H1 (cell line): ENCODE data around the gene PRRX2. TPM values are rescaled to one million over a fixed set of nuclear protein-coding genes. Genes with fewer than 3 reads are reported as not detected.

Source experiments
- CTCF ChIA-PET: fragments of 300-600 bp; sonication (Branson Sonifier 250); formaldehyde crosslinking; loops from one replicate; lab custom pipeline; 2021; ENCODE audit not compliant: partially characterized antibody; lab: Charles Lee
- POLR2A ChIA-PET: fragments of 300-600 bp; sonication (Branson Sonifier 250); formaldehyde crosslinking; loops from one replicate; lab custom pipeline; 2021; ENCODE audit warnings: inconsistent platforms; ENCODE audit not compliant: partially characterized antibody; lab: Charles Lee
- DNase-seq, 2 experiments: peaks; one replicate each; pipeline versions ENCODE4 v3.0.0 to v3.0.0-alpha.2; 2010 to 2022; ENCODE audit warnings: low spot score in 2 of 2, low read depth in 1 of 2, mixed read lengths in 1 of 2
- FAIRE-seq: peaks from 2 replicates; lab custom pipeline; 2011; peaks lifted over from hg19 to GRCh38; lab: Jason Lieb, UNC
- H2AFZ ChIP-seq: 2 replicates; pipeline ENCODE4 v1.8.1; 2012; ENCODE audit warnings: low read length, inconsistent platforms
- H2AK5ac ChIP-seq: 2 replicates; pipeline ENCODE4 v1.6.1; 2013; ENCODE audit warnings: low read depth, low read length
- H2BK120ac ChIP-seq: replicated peaks from 2 replicates; pipeline ENCODE3; 2013; ENCODE audit warnings: low read depth, low read length, inconsistent platforms
- H2BK12ac ChIP-seq: 2 replicates; pipeline ENCODE4 v1.6.1; 2013; ENCODE audit warnings: low read depth, low read length
- H2BK15ac ChIP-seq: 2 replicates; pipeline ENCODE4 v1.6.1; 2013; ENCODE audit warnings: low read length
- H2BK20ac ChIP-seq: 2 replicates; pipeline ENCODE4 v1.6.1; 2013; ENCODE audit warnings: low read length
- H2BK5ac ChIP-seq: 2 replicates; pipeline ENCODE4 v1.6.1; 2013; ENCODE audit warnings: low read depth, low read length
- H3K14ac ChIP-seq: 2 replicates; pipeline ENCODE4 v1.6.1; 2013; ENCODE audit warnings: inconsistent platforms; ENCODE audit not compliant: insufficient read length
- H3K18ac ChIP-seq: 2 replicates; pipeline ENCODE4 v1.6.1; 2013; ENCODE audit warnings: low read length; ENCODE audit errors: extremely low read depth
- H3K23ac ChIP-seq: 2 replicates; pipeline ENCODE4 v1.6.1; 2013; ENCODE audit warnings: inconsistent platforms; ENCODE audit not compliant: insufficient read length
- H3K23me2 ChIP-seq: 2 replicates; pipeline ENCODE4 v1.6.1; 2013; ENCODE audit warnings: low read depth, low read length
- H3K27ac ChIP-seq: 2 replicates; pipeline ENCODE4 v1.6.1; 2011; ENCODE audit warnings: low read depth, low read length, inconsistent platforms
- H3K27me3 ChIP-seq, 4 experiments: replicated peaks in 1 of 4; 1 replicate in 1 of 4; 2 replicates in 3 of 4; pipeline versions ENCODE4 v1.6.1 to v1.8.1; 2011 to 2013; ENCODE audit warnings: low read length in 3 of 4, mild to moderate bottlenecking in 3 of 4, inconsistent platforms in 2 of 4, mixed read lengths in 2 of 4, moderate library complexity in 1 of 4; ENCODE audit not compliant: control insufficient read depth in 3 of 4, insufficient read depth in 3 of 4; ENCODE audit errors: extremely low read depth in 1 of 4
- H3K36me3 ChIP-seq, 4 experiments: 2 replicates each; pipeline versions ENCODE4 v1.6.1 to v1.8.1; 2011 to 2013; ENCODE audit warnings: mild to moderate bottlenecking in 4 of 4, low read length in 3 of 4, moderate library complexity in 2 of 4, control low read depth in 1 of 4, inconsistent platforms in 1 of 4; ENCODE audit not compliant: insufficient read depth in 4 of 4, control insufficient read depth in 2 of 4
- H3K4ac ChIP-seq: replicated peaks from 2 replicates; pipeline ENCODE3; 2013; ENCODE audit warnings: low read length, low read depth, mixed read lengths, inconsistent platforms; ENCODE audit not compliant: insufficient read length
- H3K4me1 ChIP-seq, 4 experiments: replicated peaks in 1 of 4; 1 replicate in 1 of 4; 2 replicates in 3 of 4; pipeline versions ENCODE4 v1.6.1 to v1.8.1; 2011 to 2013; ENCODE audit warnings: low read length in 3 of 4, inconsistent platforms in 2 of 4, mixed read lengths in 1 of 4; ENCODE audit not compliant: insufficient read depth in 4 of 4, control insufficient read depth in 3 of 4
- H3K4me2 ChIP-seq, 2 experiments: 2 replicates each; pipeline versions ENCODE4 v1.6.1 to v1.8.1; 2011 to 2013; ENCODE audit warnings: low read depth in 2 of 2, low read length in 2 of 2, control low read depth in 1 of 2, inconsistent platforms in 1 of 2, mild to moderate bottlenecking in 1 of 2; ENCODE audit not compliant: insufficient read depth in 1 of 2
- H3K4me3 ChIP-seq, 4 experiments: fragments of 200-600, 300-600 bp in 1 of 4; sonication (generic), shearing (Covaris generic), sonication (Bioruptor Twin) in 1 of 4; 2 replicates each; pipeline versions ENCODE4 v1.5.1 to v1.8.1; 2011 to 2016; ENCODE audit warnings: low read length in 4 of 4, low read depth in 3 of 4, control low read depth in 2 of 4, inconsistent platforms in 2 of 4, mild to moderate bottlenecking in 2 of 4, mixed read lengths in 1 of 4, moderate library complexity in 1 of 4; ENCODE audit not compliant: insufficient read depth in 2 of 4; ENCODE audit errors: extremely low read depth in 1 of 4
- H3K56ac ChIP-seq: replicated peaks from 2 replicates; pipeline ENCODE3; 2013; ENCODE audit warnings: low read depth, mild to moderate bottlenecking, mixed read lengths, low read length, inconsistent platforms; ENCODE audit not compliant: insufficient read length
- H3K79me1 ChIP-seq: 2 replicates; pipeline ENCODE4 v1.6.1; 2013; ENCODE audit warnings: low read depth, low read length, control low read depth
- H3K79me2 ChIP-seq, 2 experiments: 2 replicates each; pipeline versions ENCODE4 v1.6.1 to v1.8.1; 2012 to 2013; ENCODE audit warnings: low read length in 2 of 2, mild to moderate bottlenecking in 2 of 2, inconsistent platforms in 1 of 2; ENCODE audit not compliant: insufficient read depth in 2 of 2, control insufficient read depth in 1 of 2
- H3K9ac ChIP-seq, 4 experiments: replicated peaks in 1 of 4; 1 replicate in 1 of 4; 2 replicates in 3 of 4; pipeline versions ENCODE4 v1.6.1 to v1.8.1; 2011 to 2013; ENCODE audit warnings: low read depth in 3 of 4, low read length in 3 of 4, control low read depth in 2 of 4, mild to moderate bottlenecking in 2 of 4, moderate library complexity in 2 of 4, inconsistent platforms in 1 of 4; ENCODE audit errors: extremely low read depth in 1 of 4
- H3K9me3 ChIP-seq, 2 experiments: 2 replicates each; pipeline versions ENCODE4 v1.6.1 to v1.8.1; 2012 to 2013; ENCODE audit warnings: mild to moderate bottlenecking in 2 of 2, moderate library complexity in 2 of 2, control low read depth in 1 of 2, inconsistent platforms in 1 of 2, low read depth in 1 of 2, low read length in 1 of 2, mixed read lengths in 1 of 2; ENCODE audit not compliant: insufficient read depth in 2 of 2
- H4K20me1 ChIP-seq, 2 experiments: replicated peaks in 1 of 2; 2 replicates each; pipeline versions ENCODE3 to v1.8.1; 2011 to 2013; ENCODE audit warnings: inconsistent platforms in 2 of 2, low read length in 2 of 2, mild to moderate bottlenecking in 1 of 2; ENCODE audit not compliant: insufficient read depth in 2 of 2, control insufficient read depth in 1 of 2
- H4K5ac ChIP-seq: 2 replicates; pipeline ENCODE4 v1.6.1; 2013; ENCODE audit warnings: low read length, low read depth, mixed read lengths, inconsistent platforms; ENCODE audit not compliant: insufficient read length
- H4K8ac ChIP-seq: 2 replicates; pipeline ENCODE4 v1.8.0; 2013; ENCODE audit warnings: mild to moderate bottlenecking, moderate library complexity, low read length, inconsistent platforms; ENCODE audit not compliant: insufficient read depth; ENCODE audit errors: extremely low read depth
- H4K91ac ChIP-seq: replicated peaks from 2 replicates; pipeline ENCODE3; 2013; ENCODE audit warnings: low read length, mixed read lengths, inconsistent platforms; ENCODE audit not compliant: insufficient read length
- CHD1 ChIP-seq: IDR thresholded peaks from 2 replicates; pipeline ENCODE4 v1.6.1; 2012; ENCODE audit warnings: low read depth, low read length, improper control_type of control experiment
- SIRT6 ChIP-seq: IDR thresholded peaks from one replicate; pipeline ENCODE4 v1.7.1; 2012; ENCODE audit warnings: low read length, inconsistent platforms
- SIX5 ChIP-seq: IDR thresholded peaks from 2 replicates; pipeline ENCODE4 v1.6.1; 2011; ENCODE audit warnings: mild to moderate bottlenecking, low read depth, low read length
- TEAD4 ChIP-seq: IDR thresholded peaks from 2 replicates; pipeline ENCODE4 v1.6.1; 2012; ENCODE audit warnings: low read depth, low read length, inconsistent platforms, mixed read lengths
- WGBS, 2 experiments: shearing (Covaris generic) in 1 of 2; methylation state at CpG; one replicate each; pipeline versions ENCODE4 v1.1.6 to v1.1.7; 2013 to 2015; ENCODE audit warnings: low lambda C conversion rate in 2 of 2, mixed read lengths in 2 of 2, inconsistent platforms in 1 of 2, low coverage in 1 of 2, missing lambda C conversion rate in 1 of 2; ENCODE audit not compliant: insufficient replicate concordance in 2 of 2, insufficient coverage in 1 of 2, insufficient read length in 1 of 2; ENCODE audit errors: extremely low coverage in 1 of 2, missing lambda C conversion rate in 1 of 2; 5-methylcytosine and 5-hydroxymethylcytosine counted together
- polyA plus RNA-seq, 7 experiments: library from polyadenylated mRNA; depleted of rRNA in 3 of 7; stranded (reverse) in 5 of 7; unstranded in 2 of 7; fragments of >200 nt in 5 of 7; fragments of 200-250 nt in 2 of 7; gene quantifications; 1 replicate in 5 of 7; 2 replicates in 1 of 7; 4 replicates in 1 of 7; pipeline versions ENCODE4 v1.2.1 to v1.2.3, GENCODE V29; 2011 to 2013; ENCODE audit warnings: missing spikeins in 2 of 7, mixed read lengths in 2 of 7
- total RNA-seq: library from RNA; stranded (reverse); fragmentation: NEBNext Ultra II Directional; extraction: Animal tissue kit (Norgen Biotek cat#: 25700); gene quantifications from 2 replicates; pipeline ENCODE4 v1.2.1, GENCODE V29; 2021

PRRX2 gene
- total and polyA plus RNA-seq, 2 of the 8 experiments (the other 6 are each of a cell fraction or from before 2014, with no cell fraction given): 5.8 to 9.2 TPM

GRCh38 chr9:129740666-129741464, 75.4 kb downstream of the PRRX2 start:
- H2BK5ac ChIP-seq: no peak overlapping the region
- H2BK15ac ChIP-seq: no peak overlapping the region
- no peaks in the 10 kb centered on the region for H3K36me3 ChIP-seq
- H2BK20ac ChIP-seq: no peak overlapping the region
- no peaks in the 10 kb centered on the region for H3K79me1 ChIP-seq
- H4K8ac ChIP-seq: no peak overlapping the region
- no peak overlapping the region for H2BK120ac ChIP-seq
- no peak overlapping the region for H2AFZ ChIP-seq
- H4K5ac ChIP-seq: no peak overlapping the region
- no peak overlapping the region for H3K18ac ChIP-seq
- H3K9ac ChIP-seq: no peak overlapping the region
- H3K14ac ChIP-seq: no peak overlapping the region
- H4K91ac ChIP-seq: no peak overlapping the region
- FAIRE-seq: no peak
- no peaks in the 10 kb centered on the region; a peak in 2 of 7 replicates for H3K27me3 ChIP-seq
- peaks cover 0 to 4% (median 1%) of the 10 kb centered on the region in 4 experiments; a peak in 5 of 7 replicates for H3K4me1 ChIP-seq
- H3K27ac ChIP-seq: no peak overlapping the region
- no peaks in the 10 kb centered on the region for H4K20me1 ChIP-seq
- POLR2A ChIA-PET: interaction anchor here (1.3 kb wide), 1 partner anchor 15 kb away, joined by 3 read pairs; no protein-coding TSS in a partner anchor
- H3K4ac ChIP-seq: no peak overlapping the region
- no peaks in the 10 kb centered on the region for H3K79me2 ChIP-seq
- H3K23me2 ChIP-seq: peaks cover 4% of the 10 kb centered on the region
- no peak overlapping the region for H3K23ac ChIP-seq
- 86% methylated on average over 12 of the region's 13 CpGs; no CpG with 5 or more reads in 1 of the 2 experiments for WGBS, 2 experiments
- CTCF ChIA-PET: interaction anchor here (0.8 to 12.9 kb wide), 10 partner anchors 9 to 51 kb away, joined by 3 to 250 read pairs (median 6); no protein-coding TSS in a partner anchor
- H3K4me3 ChIP-seq: no peak overlapping the region
- no peak overlapping the region for H2BK12ac ChIP-seq
- DNase-seq: no peak
- H3K4me2 ChIP-seq: no peak overlapping the region
- H2AK5ac ChIP-seq: no peak overlapping the region
- no peak for TF ChIP-seq TEAD4
- TF ChIP-seq SIX5: no peak
- no peak for TF ChIP-seq SIRT6
- TF ChIP-seq CHD1: no peak
- no peak overlapping the region for H3K56ac ChIP-seq
- no peaks in the 10 kb centered on the region for H3K9me3 ChIP-seq
